NCI-H1417 (cell line): ENCODE results near the gene CFL1.

Source experiments
- DNase-seq, 3 experiments: peaks; one replicate each; lab custom pipeline; 2025; lab: John Stamatoyannopoulos, UW

CFL1 gene

GRCh38 chr11:65870706-65871681, 13.0 kb upstream of the CFL1 start:
- peak; percentile 33 to 65 (median 63) for DNase-seq

DNA sequence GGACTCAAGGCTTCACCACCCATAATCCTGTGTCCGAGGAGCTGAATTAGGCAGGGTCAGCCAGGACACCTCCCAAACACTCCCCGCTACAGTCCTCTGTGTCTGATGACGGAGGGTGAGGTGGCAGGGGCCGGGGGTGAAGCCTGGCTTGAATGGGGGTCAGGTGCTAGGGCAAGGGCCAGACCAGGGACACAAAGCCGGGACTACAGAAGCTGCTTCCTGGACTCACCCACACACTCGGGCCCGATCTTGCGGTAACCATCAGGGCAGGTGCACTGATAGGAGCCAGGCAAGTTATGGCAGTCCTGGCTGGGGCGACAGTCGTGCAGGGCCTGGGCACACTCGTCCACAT, 12.3 kb upstream of the CFL1 start:
- DNase-seq = no peak

DNA sequence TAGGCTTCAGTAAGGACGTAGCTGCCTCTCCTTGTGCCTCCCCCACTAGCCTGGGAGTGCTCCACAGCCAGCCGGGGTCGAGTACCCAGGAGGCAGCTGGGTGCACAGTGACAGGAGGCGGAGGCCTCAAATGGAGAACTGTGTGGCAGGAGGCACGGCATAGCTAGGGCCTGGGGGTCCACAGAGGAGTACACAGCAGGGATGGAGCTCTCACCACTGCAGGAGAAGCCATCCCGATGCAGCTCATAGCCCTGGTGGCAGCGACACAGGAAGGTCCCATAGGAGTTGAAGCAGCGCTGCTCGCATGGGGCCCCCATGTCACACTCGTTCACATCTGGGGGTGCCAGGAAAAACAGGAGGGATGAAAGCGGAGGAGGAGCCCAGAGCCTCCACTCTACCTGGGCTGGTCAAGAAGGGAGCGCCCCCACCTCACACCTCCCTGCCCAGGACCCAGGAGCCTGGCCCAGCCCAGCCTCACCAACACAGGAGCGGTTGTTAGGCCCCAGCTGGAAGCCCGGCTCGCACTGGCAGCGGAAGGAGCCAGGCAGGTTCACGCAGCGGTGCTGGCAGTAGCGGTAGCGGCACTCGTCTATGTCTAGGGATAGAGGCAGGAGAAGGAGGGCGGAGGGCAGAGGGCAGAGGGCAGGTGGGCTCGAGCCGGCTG, 11.8 kb upstream of the CFL1 start:
- no peak for DNase-seq

- DNase-seq = no peak
Observed at GRCh38 chr11:65868907-65869306, 10.9 kb upstream of the CFL1 start.

DNA sequence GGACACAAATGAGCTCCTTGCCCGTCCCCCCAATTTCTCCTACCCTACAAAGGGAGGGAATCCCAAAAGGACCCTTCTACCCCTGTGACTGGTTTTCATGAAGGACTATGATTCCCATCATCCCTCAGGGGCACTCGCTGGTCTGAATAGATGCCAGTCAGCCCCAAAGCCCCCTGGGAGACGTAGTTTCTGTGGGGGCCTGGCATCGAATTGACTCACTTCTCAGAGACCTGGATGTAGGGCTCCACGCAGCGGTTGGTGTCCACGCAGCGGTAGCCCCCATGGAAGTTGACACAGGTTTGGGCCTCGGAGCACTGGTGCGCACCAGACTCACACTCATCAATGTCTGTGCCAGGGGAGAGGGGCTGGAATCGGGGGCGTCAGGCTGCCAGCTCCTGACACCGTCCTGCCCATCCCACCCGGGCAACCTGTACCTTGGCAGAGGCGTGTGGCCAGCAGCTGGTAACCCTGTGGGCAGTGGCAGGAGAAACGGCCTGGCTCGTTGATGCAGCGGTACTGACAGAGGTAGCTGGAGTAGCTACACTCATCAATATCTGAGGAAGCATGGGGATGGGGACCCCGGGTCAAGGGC, 10.2 kb upstream of the CFL1 start:
- DNase-seq = peak in 1 of 3 experiments; percentile 36

GRCh38 chr11:65867284-65868071, 9.5 kb upstream of the CFL1 start:
- no peak for DNase-seq

DNA sequence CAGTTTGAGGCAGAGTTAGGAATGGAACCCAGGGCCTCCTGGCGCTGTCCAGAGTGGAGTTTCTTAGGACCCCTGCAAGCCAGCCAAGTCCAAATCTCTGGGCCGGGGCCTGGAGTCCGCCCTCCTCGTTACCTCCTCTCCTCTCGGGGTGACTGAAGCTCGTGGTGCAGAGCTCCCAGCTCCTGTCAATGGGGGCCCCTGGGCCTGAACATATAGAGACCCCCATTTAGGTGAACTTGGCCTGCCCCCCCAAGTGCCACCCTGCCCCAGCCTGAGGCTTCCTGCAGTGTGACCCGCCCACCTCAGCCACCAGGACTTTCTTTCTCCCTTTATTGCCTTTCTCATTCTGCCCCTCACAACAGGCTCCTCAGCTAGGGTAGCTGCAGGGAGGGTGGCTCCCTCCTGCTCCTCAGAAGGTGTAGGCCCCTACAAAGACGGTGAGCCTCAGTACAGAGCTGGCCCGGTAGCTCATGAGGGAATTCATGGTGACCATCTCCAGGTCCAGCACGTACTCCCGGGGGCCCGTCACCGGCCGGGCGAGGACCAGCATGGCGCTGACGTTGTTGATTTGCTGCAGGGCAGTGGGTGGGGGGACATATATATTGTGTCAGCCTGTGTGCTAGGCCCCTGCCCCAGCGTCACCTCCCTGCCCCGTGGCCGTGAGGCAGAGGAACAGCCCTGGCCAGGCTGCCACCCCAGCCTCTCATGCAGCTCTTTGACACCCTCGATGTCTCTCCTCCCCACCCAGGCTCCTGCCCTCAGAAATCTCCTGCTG, 8.7 kb upstream of the CFL1 start:
- DNase-seq = no peak

- no peak for DNase-seq
Observed at GRCh38 chr11:65865550-65866172, 7.7 kb upstream of the CFL1 start.

DNA sequence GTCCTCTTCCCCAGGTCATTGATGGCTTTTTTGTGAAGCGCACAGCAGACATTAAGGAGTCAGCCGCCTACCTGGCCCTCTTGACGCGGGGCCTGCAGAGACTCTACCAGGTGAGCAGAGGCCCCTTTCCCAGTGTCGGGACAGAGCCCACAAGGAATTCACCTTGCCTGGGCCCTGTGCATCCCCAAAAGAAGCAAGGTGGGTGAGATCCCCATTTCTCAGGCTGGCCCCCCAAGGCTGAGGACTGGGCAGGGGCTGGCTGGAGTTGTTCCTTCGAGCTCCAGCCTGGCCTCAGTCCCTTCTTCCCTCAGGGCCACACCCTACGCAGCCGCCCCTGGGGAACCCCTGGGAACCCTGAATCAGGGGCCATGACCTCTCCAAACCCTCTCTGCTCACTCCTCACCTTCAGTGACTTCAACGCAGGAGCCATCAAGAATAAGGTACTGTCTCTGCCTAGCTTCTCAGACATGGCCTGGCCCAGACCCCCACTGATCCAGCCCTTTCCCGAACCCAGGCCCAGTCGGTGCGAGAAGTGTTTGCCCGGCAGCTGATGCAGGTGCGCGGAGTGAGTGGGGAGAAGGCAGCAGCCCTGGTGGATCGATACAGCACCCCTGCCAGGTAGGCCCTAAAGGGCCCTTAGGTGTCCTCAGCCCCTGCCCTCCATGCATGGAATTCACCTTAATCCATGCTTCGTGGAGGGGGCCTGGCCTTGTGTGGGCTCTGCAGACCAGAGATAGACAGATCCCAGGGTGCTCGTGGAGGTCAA, 6.9 kb upstream of the CFL1 start:
- no peak for DNase-seq

GRCh38 chr11:65863889-65864705, 6.1 kb upstream of the CFL1 start:
- no peak for DNase-seq

- no peak for DNase-seq
Observed at GRCh38 chr11:65862941-65863888, 5.2 kb upstream of the CFL1 start.

DNA sequence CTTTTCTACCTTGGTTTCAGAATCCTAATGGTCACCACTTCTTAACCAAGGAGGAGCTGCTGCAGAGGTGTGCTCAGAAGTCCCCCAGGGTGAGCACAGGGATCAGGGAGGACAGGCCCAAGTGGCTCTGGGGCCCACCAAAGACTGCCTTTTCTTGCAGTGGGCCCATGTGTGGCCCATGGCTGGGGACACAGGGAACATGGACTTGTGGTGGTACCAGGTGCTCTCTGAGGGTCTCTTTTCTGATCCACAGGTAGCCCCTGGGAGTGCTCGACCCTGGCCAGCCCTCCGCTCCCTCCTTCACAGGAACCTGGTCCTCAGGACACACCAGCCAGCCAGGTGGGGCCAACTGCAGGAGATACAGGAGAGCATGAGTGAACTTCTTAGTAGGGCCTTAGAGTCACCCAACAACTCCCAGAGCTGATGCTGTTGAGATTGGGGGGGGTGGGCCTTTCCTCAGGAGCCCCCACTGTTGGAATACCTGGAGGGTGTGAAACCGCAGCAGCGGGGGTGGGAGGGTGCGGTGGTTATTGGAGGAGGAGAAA, 4.3 kb upstream of the CFL1 start:
- DNase-seq = no peak

DNA sequence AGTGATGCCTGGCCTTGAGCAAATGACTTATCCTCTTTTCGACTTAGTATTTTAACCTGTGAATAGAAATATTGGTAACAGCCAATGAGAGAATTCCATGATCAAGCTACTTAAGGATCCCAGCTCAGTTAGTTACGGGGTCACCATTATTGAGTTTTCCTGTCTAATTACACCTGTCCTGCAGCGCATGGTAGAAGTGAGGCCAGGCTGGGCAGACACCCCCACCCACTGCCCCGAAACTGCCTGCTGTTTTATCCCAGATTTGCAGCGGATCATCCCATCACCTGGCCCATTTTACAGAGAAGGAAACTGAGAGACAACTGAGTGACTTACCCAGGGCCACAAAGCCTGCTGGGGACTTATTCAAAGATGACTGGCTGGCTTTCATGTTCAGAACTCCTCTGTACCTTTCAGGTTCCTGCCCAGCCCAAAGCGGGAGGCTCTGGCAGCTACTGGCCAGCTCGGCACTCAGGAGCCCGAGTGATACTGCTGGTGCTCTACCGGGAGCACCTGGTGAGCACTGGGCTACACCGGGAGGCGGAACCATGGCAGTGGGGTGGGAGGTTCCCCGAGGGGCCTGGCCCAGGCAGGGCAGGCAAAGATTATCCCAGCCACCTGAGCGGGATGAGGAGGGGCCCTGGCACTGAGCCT, 3.7 kb upstream of the CFL1 start:
- no peak for DNase-seq

- DNase-seq = peak in 2 of 3 experiments; percentile 44 to 61
Observed at GRCh38 chr11:65861165-65861505, 3.2 kb upstream of the CFL1 start.

DNA sequence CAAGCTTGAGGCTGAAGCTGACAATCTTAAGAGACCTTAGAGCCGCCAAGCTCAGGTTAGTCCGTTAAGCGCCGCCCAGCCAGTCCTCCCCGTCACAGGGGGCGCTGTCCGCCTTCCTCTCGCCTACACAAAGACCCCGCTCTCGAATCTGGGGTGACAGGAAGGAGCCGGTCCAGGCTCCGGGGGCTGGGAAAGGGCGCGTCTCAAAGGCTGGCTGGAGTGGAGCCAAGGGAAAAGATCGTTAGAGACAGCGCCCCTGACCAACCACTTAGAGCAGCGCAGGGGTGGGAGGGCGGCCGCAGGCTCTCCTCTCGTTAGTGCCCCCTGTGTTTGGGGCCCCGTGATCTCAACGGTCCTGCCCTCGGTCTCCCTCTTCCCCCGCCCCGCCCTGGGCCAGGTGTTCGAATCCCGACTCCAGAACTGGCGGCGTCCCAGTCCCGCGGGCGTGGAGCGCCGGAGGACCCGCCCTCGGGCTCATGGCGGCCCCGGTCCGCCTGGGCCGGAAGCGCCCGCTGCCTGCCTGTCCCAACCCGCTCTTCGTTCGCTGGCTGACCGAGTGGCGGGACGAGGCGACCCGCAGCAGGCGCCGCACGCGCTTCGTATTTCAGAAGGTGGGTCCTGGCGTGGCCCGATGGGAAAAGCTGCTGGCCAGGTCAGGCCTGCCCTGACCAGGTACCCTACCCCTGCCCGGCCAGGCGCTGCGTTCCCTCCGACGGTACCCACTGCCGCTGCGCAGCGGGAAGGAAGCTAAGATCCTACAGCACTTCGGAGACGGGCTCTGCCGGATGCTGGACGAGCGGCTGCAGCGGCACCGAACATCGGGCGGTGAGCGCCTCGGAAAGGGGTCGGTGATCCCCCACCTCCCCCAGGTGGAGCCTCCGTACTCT, 2.5 kb upstream of the CFL1 start, which contains the start of gene MUS81:
MUS81 (plus strand) TSS at position 156 of the 887 bp plus-strand sequence; CDS start at position 477, 321 bp downstream.
- peak; percentile 94 to 99 (median 97) for DNase-seq

- DNase-seq = no peak
Observed at GRCh38 chr11:65859812-65860277, 1.9 kb upstream of the CFL1 start.
